Mesenchymal stem cell (in vitro differentiated cells and primary cell): ENCODE measurements around the gene RUFY3.

Experiments
- DNase-seq: peaks from one replicate; pipeline ENCODE4 v3.0.0-alpha.2; 2013
- H2AFZ ChIP-seq: one replicate; pipeline ENCODE4 v1.6.1; 2013; ENCODE audit warnings: low read depth, mild to moderate bottlenecking, control low read depth, inconsistent platforms, low read length, moderate library complexity
- H2AK5ac ChIP-seq: 2 replicates; pipeline ENCODE4 v1.6.1; 2013; ENCODE audit warnings: low read length, moderate library complexity, mild to moderate bottlenecking, inconsistent platforms; ENCODE audit not compliant: severe bottlenecking
- H2BK120ac ChIP-seq: one replicate; pipeline ENCODE4 v1.6.1; 2013; ENCODE audit warnings: low read depth, mild to moderate bottlenecking, inconsistent platforms, low read length, moderate library complexity
- H2BK12ac ChIP-seq, 2 experiments: one replicate each; pipeline ENCODE4 v1.6.1; 2013; ENCODE audit warnings: inconsistent platforms in 2 of 2, low read length in 2 of 2, mild to moderate bottlenecking in 2 of 2, moderate library complexity in 2 of 2, control low read depth in 1 of 2
- H2BK15ac ChIP-seq: one replicate; pipeline ENCODE4 v1.6.1; 2013; ENCODE audit warnings: mild to moderate bottlenecking, low read depth, inconsistent platforms; ENCODE audit not compliant: poor library complexity, severe bottlenecking
- H2BK5ac ChIP-seq: 2 replicates; pipeline ENCODE4 v1.6.1; 2013; ENCODE audit warnings: low read depth, mild to moderate bottlenecking, low read length, control low read depth, inconsistent platforms; ENCODE audit not compliant: poor library complexity, severe bottlenecking
- H3K14ac ChIP-seq, 2 experiments: one replicate each; pipeline ENCODE4 v1.6.1; 2013; ENCODE audit warnings: inconsistent platforms in 2 of 2, low read length in 2 of 2, control low read depth in 1 of 2, mild to moderate bottlenecking in 1 of 2, moderate library complexity in 1 of 2
- H3K18ac ChIP-seq, 2 experiments: one replicate each; pipeline ENCODE4 v1.6.1; 2013; ENCODE audit warnings: inconsistent platforms in 2 of 2, low read length in 2 of 2, control low read depth in 1 of 2, low read depth in 1 of 2, mild to moderate bottlenecking in 1 of 2
- H3K23ac ChIP-seq, 2 experiments: one replicate each; pipeline ENCODE4 v1.6.1; 2013; ENCODE audit warnings: inconsistent platforms in 2 of 2, low read length in 2 of 2, mild to moderate bottlenecking in 2 of 2, moderate library complexity in 2 of 2, control low read depth in 1 of 2
- H3K27ac ChIP-seq: 2 replicates; pipeline ENCODE4 v1.5.1; 2013; ENCODE audit warnings: mild to moderate bottlenecking, moderate library complexity, low read length, control low read depth, inconsistent platforms; ENCODE audit not compliant: poor library complexity, severe bottlenecking
- H3K27me3 ChIP-seq, 2 experiments: 2 replicates each; pipeline versions ENCODE4 v1.6.1 to v1.7.0; 2013; ENCODE audit warnings: low read length in 2 of 2, mild to moderate bottlenecking in 2 of 2, moderate library complexity in 2 of 2, control low read depth in 1 of 2, inconsistent platforms in 1 of 2; ENCODE audit not compliant: control insufficient read depth in 1 of 2, insufficient read depth in 1 of 2
- H3K36me3 ChIP-seq, 2 experiments: 2 replicates each; pipeline versions ENCODE4 v1.6.1 to v1.7.0; 2013; ENCODE audit warnings: low read length in 2 of 2, control low read depth in 1 of 2, inconsistent platforms in 1 of 2, low read depth in 1 of 2, mild to moderate bottlenecking in 1 of 2; ENCODE audit not compliant: insufficient read depth in 2 of 2, control insufficient read depth in 1 of 2
- H3K4ac ChIP-seq, 2 experiments: one replicate each; pipeline ENCODE4 v1.6.1; 2013; ENCODE audit warnings: inconsistent platforms in 2 of 2, low read length in 2 of 2, mild to moderate bottlenecking in 2 of 2, moderate library complexity in 2 of 2, control low read depth in 1 of 2, low read depth in 1 of 2
- H3K4me1 ChIP-seq: 2 replicates; pipeline ENCODE4 v1.6.1; 2013; ENCODE audit warnings: low read depth, low read length, control low read depth; ENCODE audit not compliant: control insufficient read depth, insufficient read depth
- H3K4me2 ChIP-seq: 2 replicates; pipeline ENCODE4 v1.6.1; 2013; ENCODE audit warnings: low read length, mild to moderate bottlenecking, inconsistent platforms; ENCODE audit not compliant: poor library complexity, severe bottlenecking
- H3K4me3 ChIP-seq, 2 experiments: 2 replicates each; pipeline versions ENCODE4 v1.5.1 to v1.7.0; 2013; ENCODE audit warnings: low read length in 2 of 2, mild to moderate bottlenecking in 2 of 2, control low read depth in 1 of 2, low read depth in 1 of 2; ENCODE audit not compliant: insufficient read depth in 1 of 2
- H3K79me1 ChIP-seq: replicated peaks from 2 replicates; pipeline ENCODE4 v1.6.1; 2013; ENCODE audit warnings: mild to moderate bottlenecking, control low read depth, low read length, inconsistent platforms; ENCODE audit not compliant: poor library complexity, severe bottlenecking
- H3K9ac ChIP-seq: 2 replicates; pipeline ENCODE4 v1.7.0; 2013; ENCODE audit warnings: mild to moderate bottlenecking, low read length, moderate library complexity
- H3K9me3 ChIP-seq: 2 replicates; pipeline ENCODE4 v1.7.0; 2013; ENCODE audit warnings: mild to moderate bottlenecking, low read length; ENCODE audit not compliant: control insufficient read depth
- H4K8ac ChIP-seq: one replicate; pipeline ENCODE4 v1.6.1; 2013; ENCODE audit warnings: inconsistent platforms, mild to moderate bottlenecking, low read length, moderate library complexity
- H4K91ac ChIP-seq: one replicate; pipeline ENCODE4 v1.6.1; 2013; ENCODE audit warnings: mild to moderate bottlenecking, low read length, inconsistent platforms
- WGBS: methylation state at CpG from one replicate; pipeline ENCODE4 v1.1.7; 2013; ENCODE audit warnings: mixed read lengths; 5-methylcytosine and 5-hydroxymethylcytosine counted together

Gene RUFY3

DNA sequence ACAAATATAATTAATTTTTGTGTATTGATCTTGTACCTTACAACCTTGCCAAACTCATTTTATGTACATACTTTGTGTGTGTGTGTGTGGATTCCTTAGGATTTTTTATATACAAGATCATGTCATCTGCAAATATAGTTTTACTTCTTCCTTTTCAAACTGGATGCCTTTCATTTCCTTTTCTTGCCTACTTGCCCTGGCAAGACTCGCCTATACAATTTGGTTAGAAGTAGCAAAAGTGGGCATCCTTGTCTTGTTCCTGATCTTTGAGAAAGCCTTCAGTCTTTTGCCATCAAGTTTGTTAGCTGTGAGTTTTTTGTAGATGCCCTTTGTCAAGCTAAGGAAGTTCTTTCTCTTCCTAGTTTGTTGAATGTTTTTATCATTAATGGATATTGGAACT is 30.5 kb downstream of the RUFY3 start:
- DNase-seq = no peak
- Histone ChIP-seq H4K8ac (no peak overlapping the region), H2BK5ac (no peak overlapping the region), H3K4me1 (peaks cover 2% of the 10 kb centered on the region), H2AK5ac (no peak overlapping the region), H3K18ac (no peak overlapping the region), H4K91ac (no peak overlapping the region), H3K4me3 (no peak overlapping the region), H3K23ac (no peak overlapping the region), H3K9ac (no peak overlapping the region), H2AFZ (no peak overlapping the region), H3K9me3 (no peaks in the 10 kb centered on the region), H3K4ac (no peak overlapping the region), H3K14ac (no peak overlapping the region), H3K27me3 (no peaks in the 10 kb centered on the region), H2BK15ac (no peak overlapping the region), H2BK12ac (no peak overlapping the region), H2BK120ac (no peak overlapping the region), H3K27ac (no peak overlapping the region), H3K4me2 (no peak overlapping the region), H3K79me1 (peaks cover 28% of the 10 kb centered on the region), H3K36me3 (peaks cover 2 to 34% of the 10 kb centered on the region in 2 experiments)
- 95% methylated on average over 1 of the region's 1 CpG for WGBS

DNA sequence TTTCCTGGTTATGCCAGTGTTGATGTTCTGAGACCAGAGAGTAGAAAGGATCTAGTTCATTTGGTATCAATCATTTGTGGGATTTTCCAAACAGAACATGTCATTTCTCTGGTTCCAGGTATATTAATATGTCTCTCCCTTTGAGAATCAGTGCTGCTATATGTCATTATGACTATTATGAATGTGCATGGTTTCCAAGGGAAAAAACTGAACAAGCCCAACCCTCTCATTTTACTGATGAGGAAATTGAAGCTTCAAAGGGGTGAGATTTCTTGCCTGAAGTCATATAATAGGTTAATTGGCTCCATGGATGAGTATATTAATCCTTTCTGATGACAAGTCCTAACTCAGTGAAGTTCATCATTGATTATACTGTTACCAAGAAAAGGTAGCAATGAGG is 31.9 kb downstream of the RUFY3 start:
- Histone ChIP-seq H2BK12ac (no peak overlapping the region), H3K9me3 (no peaks in the 10 kb centered on the region), H3K4me2 (no peak overlapping the region), H2AFZ (no peak overlapping the region), H3K36me3 (peaks cover 2 to 21% of the 10 kb centered on the region in 2 experiments), H3K4ac (no peak overlapping the region), H3K23ac (no peak overlapping the region), H4K91ac (no peak overlapping the region), H2BK5ac (no peak overlapping the region), H3K18ac (no peak overlapping the region), H3K4me1 (peaks cover 2% of the 10 kb centered on the region), H3K4me3 (no peak overlapping the region), H3K14ac (no peak overlapping the region), H3K79me1 (peaks cover 20% of the 10 kb centered on the region), H3K9ac (no peak overlapping the region), H2BK120ac (no peak overlapping the region), H2AK5ac (no peak overlapping the region), H2BK15ac (no peak overlapping the region), H3K27me3 (no peaks in the 10 kb centered on the region), H3K27ac (no peak overlapping the region), H4K8ac (no peak overlapping the region)
- DNase-seq = no peak

DNA sequence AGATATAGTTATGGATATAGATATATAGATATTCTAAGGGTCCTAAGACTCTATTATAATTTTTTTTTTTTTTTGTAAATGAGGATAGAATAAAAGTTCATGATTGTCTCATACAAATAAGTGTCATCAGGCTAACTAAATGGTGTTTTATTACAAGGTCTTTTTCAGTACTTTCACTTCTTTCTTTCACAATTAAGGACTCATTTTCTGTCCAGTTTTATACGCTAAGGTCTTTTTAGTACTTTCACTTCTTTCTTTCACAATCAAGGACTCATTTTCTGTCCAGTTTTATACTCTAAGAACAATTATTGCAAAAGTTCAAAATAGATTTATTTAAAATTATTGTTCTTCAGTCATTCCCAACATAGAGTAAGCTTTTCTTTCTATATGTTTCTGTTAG is 32.7 kb downstream of the RUFY3 start:
- Histone ChIP-seq H3K36me3 (peaks cover 2 to 18% of the 10 kb centered on the region in 2 experiments), H4K91ac (no peak overlapping the region), H3K9ac (no peak overlapping the region), H2BK5ac (no peak overlapping the region), H2AFZ (no peak overlapping the region), H2BK15ac (no peak overlapping the region), H3K4me3 (no peak overlapping the region), H4K8ac (no peak overlapping the region), H3K79me1 (peaks cover 19% of the 10 kb centered on the region), H2BK12ac (no peak overlapping the region), H2AK5ac (no peak overlapping the region), H3K27me3 (no peaks in the 10 kb centered on the region), H3K4ac (no peak overlapping the region), H3K4me2 (no peak overlapping the region), H3K4me1 (peaks cover 2% of the 10 kb centered on the region), H2BK120ac (no peak overlapping the region), H3K23ac (no peak overlapping the region), H3K27ac (no peak overlapping the region), H3K9me3 (no peaks in the 10 kb centered on the region), H3K14ac (no peak overlapping the region), H3K18ac (no peak overlapping the region)
- 94% methylated on average over 1 of the region's 1 CpG for WGBS
- DNase-seq = no peak

DNA sequence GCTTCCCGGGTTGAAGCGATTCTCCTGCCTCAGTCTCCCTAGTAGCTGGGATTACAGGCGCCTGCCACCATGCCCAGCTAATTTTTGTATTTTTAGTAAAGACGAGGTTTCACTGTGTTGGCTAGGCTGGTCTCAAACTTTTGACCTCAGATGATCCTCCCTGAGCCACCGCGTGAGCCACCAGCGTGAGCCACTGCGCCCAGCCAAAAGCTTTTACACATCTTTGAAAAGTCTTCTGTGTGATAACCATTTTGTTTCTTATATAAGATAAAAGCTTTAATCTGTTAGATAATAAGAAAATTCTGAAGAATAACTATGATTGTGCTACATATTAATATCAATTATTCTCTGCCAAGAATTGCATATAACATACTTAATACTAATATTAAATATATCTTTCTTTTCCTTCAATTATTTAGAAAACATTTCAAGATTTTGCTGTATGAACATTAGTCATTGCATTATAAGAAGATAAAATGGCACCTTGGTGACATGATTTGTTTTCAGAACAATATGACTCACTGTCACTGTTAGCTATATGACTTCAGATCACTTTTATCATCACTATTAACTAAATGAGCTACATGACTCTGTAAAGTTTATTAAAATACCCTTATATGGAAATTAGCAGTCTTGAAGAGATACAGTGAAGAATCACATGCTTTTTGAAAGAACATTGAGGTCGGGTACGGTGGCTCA is 33.4 kb downstream of the RUFY3 start:
- no peak overlapping the region for H4K8ac ChIP-seq
- no peak overlapping the region for H2BK15ac ChIP-seq
- no peak overlapping the region for H3K4ac ChIP-seq
- peaks cover 2 to 15% of the 10 kb centered on the region in 2 experiments for H3K36me3 ChIP-seq
- no peak overlapping the region for H3K9ac ChIP-seq
- no peaks in the 10 kb centered on the region for H3K9me3 ChIP-seq
- no peak overlapping the region for H3K14ac ChIP-seq
- peaks cover 14% of the 10 kb centered on the region for H3K79me1 ChIP-seq
- no peak for DNase-seq
- no peak overlapping the region for H3K23ac ChIP-seq
- H2BK5ac ChIP-seq = no peak overlapping the region
- no peak overlapping the region for H3K4me3 ChIP-seq
- H2AFZ ChIP-seq = no peak overlapping the region
- no peak overlapping the region for H2AK5ac ChIP-seq
- H2BK120ac ChIP-seq = no peak overlapping the region
- no peak overlapping the region for H3K18ac ChIP-seq
- no peak overlapping the region for H3K4me2 ChIP-seq
- H2BK12ac ChIP-seq = no peak overlapping the region
- no peaks in the 10 kb centered on the region for H3K27me3 ChIP-seq
- H3K4me1 ChIP-seq = no peaks in the 10 kb centered on the region
- no peak overlapping the region for H3K27ac ChIP-seq
- WGBS = 98% methylated on average over 6 of the region's 10 CpGs
- H4K91ac ChIP-seq = no peak overlapping the region
